GF-D8 (cell line): ENCODE measurements around the gene NEK10.

Experiments
- DNase-seq: peaks from one replicate; lab custom pipeline; 2025; lab: John Stamatoyannopoulos, UW

NEK10 gene

GRCh38 chr3:27228805-27229204, 140.4 kb downstream of the NEK10 start:
- DNase-seq, result no peak

GRCh38 chr3:27224197-27224596, 145.0 kb downstream of the NEK10 start:
- DNase-seq, result no peak

GRCh38 chr3:27221264-27221932, 147.8 kb downstream of the NEK10 start:
- DNase-seq, result no peak

DNA sequence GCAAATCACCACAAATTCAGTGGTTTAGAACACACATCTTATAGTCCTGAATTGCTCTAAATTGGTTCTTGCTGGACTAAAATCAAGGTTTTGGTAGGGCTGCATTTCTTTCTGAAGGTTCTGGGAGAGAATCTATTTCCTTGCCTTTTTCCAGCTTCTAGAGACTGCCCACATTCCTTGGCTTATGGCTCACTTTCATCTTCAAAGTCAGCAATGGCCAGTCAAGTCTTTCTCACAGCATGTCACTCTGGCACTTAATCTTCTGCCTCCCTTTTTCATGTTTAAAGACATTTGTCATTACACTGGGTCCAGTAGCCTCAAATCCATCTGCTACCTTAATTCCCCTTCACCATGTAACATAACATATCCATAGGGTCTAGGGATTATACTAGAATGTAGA, 149.0 kb downstream of the NEK10 start:
- no peak for DNase-seq

DNA sequence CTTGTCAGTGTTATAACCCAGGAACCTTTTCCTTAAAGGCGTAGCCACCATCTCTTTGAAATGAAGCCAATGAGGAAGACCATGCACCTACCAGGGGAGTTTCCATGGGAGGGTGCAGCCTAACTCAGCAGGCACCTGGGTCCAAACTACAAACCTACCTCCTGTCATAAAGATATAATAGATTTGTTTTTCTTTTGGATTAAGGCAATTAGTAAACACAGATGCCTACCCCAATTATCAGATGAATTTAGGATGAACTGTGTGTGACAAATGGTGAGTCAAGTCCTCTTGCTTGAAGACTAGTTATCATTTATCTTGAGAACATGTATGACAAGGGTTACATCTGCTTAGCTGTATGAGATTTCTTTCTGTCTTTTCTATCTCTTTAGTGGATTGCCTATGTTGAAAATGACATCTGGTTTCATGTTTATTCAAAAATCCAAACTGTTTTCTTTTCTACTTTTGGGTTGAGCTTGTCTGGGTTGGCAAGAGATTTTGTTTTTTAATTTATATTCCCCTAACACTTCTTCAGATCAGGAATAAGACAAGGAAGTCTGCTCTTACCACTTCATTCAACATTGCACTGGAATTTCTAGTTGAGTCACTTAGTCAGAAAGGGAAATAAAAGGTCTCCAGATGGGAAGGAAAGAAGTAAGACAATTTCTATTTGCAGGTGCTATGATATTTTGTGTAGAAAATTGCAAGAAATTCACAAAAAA, 149.9 kb downstream of the NEK10 start:
- no peak for DNase-seq

DNA sequence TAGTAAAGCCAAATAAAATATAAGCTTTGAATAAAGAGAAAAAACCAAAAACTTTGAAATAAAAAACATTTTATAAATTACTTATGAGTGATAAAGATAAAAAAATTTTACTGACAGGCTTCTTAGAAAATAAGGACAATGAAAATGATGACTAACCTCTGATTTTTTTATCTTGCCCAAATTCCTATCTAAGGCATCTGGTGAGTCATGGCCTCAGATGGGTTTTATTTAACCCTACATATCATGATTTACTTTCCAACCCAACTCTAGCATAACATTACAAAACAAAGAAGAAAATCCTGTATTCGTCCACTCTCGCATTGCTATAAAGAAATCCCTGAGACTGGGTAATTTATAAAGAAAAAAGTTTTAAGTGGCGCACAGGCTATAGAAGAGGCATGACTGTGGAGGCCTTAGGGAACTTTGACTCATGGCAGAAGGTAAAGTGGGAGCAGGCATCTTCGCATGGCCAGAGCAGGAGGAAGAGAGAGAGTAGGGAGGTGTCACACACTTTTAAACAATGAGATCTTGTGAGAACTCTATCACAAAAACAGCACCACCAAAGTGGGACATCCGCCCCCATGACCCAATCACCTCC, 152.1 kb downstream of the NEK10 start:
- DNase-seq, result no peak

DNA sequence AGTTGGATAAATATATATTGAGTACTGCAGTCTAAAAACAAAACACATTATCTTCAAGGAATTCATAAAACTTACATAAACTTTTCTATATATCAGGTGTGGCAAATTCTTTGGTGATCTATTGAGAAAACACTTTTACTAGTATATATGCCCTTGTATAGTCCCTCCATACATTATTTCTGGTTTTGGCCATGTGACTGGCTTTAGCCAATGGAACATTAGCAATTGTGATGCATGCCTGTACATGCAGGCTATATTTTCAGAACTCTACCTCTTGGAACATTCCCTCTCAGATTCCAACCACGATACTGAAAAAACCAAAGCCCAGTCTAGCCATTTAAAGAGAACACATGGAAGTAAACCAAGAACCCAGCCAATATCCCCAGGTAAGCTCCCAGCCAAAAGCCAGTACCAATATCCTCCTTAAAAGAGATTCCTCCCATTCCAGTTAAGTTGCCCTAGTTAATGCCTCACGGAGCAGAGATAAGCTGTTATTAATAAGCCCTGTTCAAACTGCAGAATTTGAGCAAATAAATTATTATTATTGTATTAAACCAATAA, 152.8 kb downstream of the NEK10 start:
- no peak for DNase-seq

GRCh38 chr3:27213450-27213849, 155.7 kb downstream of the NEK10 start:
- no peak for DNase-seq

- no peak for DNase-seq
Observed at GRCh38 chr3:27209617-27210264, 159.4 kb downstream of the NEK10 start.

- DNase-seq, result no peak
Observed at GRCh38 chr3:27208961-27209616, 160.1 kb downstream of the NEK10 start.

GRCh38 chr3:27202959-27203358, 166.2 kb downstream of the NEK10 start:
- no peak for DNase-seq

DNA sequence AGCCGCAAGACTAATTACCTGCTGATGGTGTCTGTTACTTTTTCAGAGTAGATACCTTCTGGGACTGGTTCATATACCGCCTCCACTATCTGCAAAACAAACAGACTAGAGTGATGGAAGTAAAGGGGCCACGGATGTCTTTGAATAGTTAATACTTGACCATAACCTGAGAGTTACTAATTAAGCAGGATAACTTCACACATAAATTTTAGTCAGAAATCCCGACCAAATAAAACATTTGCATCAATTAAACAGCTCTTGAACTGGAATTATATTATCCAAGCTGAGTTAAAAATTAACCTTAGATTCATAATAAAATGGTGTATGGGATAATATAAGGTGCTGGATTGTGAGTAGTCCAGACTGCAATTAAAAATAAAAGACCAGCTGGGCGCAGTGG, 167.7 kb downstream of the NEK10 start:
- no peak for DNase-seq

GRCh38 chr3:27200721-27201489, 168.3 kb downstream of the NEK10 start:
- DNase-seq, result no peak

DNA sequence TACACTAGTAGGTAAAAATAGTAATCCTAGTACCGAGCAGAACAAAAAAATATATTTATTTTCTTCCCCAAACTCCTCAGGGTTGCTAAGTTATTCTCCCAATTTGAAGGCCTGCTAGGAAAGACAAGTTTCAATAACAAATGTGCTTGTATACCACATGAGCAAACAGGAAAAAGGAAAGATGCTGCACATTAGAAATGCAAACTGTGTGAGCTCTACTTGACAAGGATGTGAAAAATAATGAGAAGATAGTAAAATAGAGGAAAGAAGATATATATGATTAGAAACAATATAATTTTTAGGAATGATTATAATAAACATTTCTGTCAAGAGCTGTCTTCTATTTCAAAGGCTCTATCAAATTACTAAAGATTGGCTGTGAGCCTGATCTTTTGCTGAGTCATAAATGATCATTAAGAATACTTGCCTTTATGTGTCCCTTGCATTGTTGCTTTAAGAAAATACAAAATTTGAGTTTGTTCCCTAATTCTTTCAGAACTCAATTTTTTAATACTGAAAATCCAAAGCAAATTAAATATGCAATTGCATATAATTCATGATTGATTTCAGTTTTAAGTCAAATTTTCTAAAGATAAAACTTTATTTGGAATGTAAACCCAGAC, 174.2 kb downstream of the NEK10 start:
- no peak for DNase-seq

- DNase-seq, result no peak
Observed at GRCh38 chr3:27193056-27193455, 176.1 kb downstream of the NEK10 start.

- no peak for DNase-seq
Observed at GRCh38 chr3:27186013-27186412, 183.2 kb downstream of the NEK10 start.

- no peak for DNase-seq
Observed at GRCh38 chr3:27185231-27185989, 183.8 kb downstream of the NEK10 start.

DNA sequence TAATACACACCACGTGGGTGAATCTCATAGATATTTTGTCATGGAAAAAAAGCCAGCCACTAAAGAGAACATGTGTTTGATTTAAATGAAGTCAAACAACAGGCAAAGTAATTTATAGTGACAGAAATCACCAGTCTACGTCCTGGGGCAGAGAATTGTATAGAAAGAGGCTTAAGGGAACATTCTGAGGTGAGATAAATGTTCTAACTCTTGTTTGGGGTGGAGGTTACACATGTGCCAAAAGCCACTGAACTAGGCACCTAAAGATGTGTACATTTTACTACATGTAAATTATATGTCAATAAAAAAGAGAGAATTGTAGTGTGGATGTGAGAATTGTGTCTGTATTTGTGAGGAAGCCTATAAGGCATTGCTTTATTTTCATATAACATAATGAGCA, 184.9 kb downstream of the NEK10 start:
- DNase-seq, result no peak

DNA sequence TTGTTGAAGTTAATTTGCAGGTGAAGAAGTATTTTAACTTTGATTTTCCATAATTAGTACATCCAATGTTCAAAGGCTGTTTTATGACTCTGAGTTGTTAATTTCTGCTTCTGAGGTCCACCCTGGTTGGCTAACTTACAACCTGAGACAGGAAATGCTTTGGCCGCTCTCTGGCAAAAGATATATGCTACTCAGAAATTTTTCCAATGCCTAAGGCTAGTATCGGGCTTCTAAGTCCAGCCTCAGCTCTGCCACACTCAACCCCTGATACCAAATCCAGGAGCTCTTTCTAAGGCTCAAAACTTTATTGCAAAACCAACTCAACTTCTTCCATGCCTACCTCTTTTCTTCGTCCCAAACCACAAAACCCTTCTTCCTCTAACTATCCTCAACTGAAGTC, 192.9 kb downstream of the NEK10 start:
- DNase-seq, result no peak

DNA sequence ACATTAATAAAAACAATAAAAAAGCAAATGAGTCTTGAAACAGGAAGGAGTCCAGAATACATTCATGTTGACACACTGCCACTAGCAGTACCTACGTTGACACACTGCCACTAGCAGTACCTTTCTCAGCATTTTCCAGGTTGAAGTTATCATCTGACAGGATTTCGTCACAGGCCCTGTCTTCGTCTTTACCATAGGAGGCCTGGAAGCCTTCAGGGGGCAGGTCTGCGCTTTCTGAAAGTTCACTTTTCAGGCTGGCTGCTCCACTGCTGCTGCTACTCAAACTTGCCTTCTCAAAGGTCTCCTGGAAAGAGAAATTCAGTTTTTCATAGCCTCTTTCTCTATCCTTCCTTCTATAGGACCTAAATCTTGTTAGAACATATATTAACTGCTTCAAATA, 194.7 kb downstream of the NEK10 start:
- no peak for DNase-seq
